ENCODE data around the gene ISCU.

- no peak for TF ChIP-seq CSDC2 (CRISPR knock-in tag; IDR thresholded peaks at IDR 0.05)
- TF ChIP-seq ARNTL (CRISPR knock-in tag; IDR thresholded peaks at IDR 0.05; ENCODE audit: borderline replicate concordance, low read depth), result no peak
- TF ChIP-seq, protein P1, sequence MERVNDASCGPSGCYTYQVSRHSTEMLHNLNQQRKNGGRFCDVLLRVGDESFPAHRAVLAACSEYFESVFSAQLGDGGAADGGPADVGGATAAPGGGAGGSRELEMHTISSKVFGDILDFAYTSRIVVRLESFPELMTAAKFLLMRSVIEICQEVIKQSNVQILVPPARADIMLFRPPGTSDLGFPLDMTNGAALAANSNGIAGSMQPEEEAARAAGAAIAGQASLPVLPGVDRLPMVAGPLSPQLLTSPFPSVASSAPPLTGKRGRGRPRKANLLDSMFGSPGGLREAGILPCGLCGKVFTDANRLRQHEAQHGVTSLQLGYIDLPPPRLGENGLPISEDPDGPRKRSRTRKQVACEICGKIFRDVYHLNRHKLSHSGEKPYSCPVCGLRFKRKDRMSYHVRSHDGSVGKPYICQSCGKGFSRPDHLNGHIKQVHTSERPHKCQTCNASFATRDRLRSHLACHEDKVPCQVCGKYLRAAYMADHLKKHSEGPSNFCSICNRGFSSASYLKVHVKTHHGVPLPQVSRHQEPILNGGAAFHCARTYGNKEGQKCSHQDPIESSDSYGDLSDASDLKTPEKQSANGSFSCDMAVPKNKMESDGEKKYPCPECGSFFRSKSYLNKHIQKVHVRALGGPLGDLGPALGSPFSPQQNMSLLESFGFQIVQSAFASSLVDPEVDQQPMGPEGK (CRISPR knock-in tag; IDR thresholded peaks at IDR 0.05; ENCODE audit: borderline replicate concordance), result no peak
- no peak for TF ChIP-seq GLIS3 (CRISPR knock-in tag; IDR thresholded peaks at IDR 0.05)
- no peak for TF ChIP-seq ESRRG (CRISPR knock-in tag; IDR thresholded peaks at IDR 0.05)
- TF ChIP-seq, protein P2, sequence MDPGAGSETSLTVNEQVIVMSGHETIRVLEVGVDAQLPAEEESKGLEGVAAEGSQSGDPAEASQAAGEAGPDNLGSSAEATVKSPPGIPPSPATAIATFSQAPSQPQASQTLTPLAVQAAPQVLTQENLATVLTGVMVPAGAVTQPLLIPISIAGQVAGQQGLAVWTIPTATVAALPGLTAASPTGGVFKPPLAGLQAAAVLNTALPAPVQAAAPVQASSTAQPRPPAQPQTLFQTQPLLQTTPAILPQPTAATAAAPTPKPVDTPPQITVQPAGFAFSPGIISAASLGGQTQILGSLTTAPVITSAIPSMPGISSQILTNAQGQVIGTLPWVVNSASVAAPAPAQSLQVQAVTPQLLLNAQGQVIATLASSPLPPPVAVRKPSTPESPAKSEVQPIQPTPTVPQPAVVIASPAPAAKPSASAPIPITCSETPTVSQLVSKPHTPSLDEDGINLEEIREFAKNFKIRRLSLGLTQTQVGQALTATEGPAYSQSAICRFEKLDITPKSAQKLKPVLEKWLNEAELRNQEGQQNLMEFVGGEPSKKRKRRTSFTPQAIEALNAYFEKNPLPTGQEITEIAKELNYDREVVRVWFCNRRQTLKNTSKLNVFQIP (CRISPR knock-in tag; IDR thresholded peaks at IDR 0.05; ENCODE audit: borderline replicate concordance, low read depth), result no peak
- no peak for TF ChIP-seq ZC3H10 (CRISPR knock-in tag; IDR thresholded peaks at IDR 0.05)
Measured at GRCh38 chr12:108559007-108559655, 3.3 kb upstream of the ISCU start.

Data from SK-N-SH treated with all-trans-retinoic acid at 6 μM for 48 hours (cell line).